ENCODE results near the gene MRAP. TPM values are rescaled to one million over a fixed set of nuclear protein-coding genes. Genes with fewer than 3 reads are reported as not detected.
"Not testable (repeated sequence)": the region's sequence is repeated elsewhere in the genome, so short reads cannot be mapped to it uniquely, and the experiment has no call there.

The MRAP gene
- total RNA-seq, 3 donors from 2014 or later, result not detected

DNA sequence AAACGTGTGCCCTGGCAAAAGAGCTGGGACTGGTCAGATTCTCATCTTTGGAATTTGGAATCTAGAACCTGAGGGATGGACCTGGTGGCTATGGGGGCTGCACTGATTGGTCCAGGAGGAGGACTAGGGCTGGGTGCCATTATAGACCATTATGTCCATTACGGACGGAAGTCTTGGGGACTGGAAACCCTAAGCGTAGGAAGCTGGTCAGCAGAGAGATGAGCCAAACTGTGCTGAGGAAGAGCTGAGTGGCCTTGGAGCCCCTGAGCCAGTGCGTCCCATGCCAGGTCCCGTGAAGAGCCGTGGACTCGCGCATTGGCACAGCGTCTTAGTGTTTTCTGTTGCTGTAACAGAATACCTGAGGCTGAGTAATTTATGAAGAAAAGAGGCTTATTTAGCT is 10.0 kb downstream of the MRAP start:
- Mint-ChIP-seq H3K27me3 (ENCODE audit: low read depth) (no peaks in the 10 kb centered on the region), H3K4me1 (ENCODE audit: low read depth) (peaks cover 4% of the 10 kb centered on the region), H3K4me3 (no peak overlapping the region), H3K9me3 (no peaks in the 10 kb centered on the region), H3K36me3 (ENCODE audit: insufficient read depth) (peaks cover 30% of the 10 kb centered on the region)
- DNase-seq, result no peak
- ATAC-seq, result no peak

DNA sequence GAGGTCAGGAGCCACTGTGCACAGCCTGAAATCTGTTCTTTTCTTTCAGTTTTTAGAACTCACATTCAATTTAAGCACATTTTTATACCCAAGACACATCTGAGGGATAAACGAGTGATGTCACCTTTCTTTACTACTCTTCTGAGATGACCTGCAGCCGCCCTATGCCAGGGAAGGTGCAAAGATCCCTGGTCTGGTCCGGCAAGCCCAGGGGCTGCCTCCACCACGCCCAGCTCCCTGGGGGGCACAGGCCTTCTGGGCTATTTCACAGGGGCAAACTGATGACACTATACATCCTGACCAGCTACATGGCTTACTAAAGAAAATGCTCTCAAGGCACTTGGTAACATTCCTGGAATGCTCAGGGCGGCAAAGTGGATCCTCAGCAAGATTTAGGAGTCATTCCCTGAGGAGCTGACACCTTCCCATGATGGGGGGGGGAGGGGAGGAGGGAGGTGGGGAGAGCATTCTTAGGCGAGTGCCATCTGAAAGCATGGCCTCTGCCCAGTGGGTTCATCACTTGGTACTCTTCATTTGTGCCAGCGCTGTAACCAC is 11.3 kb downstream of the MRAP start:
- Mint-ChIP-seq H3K36me3 (ENCODE audit: insufficient read depth) (peaks cover 30% of the 10 kb centered on the region), H3K9me3 (no peaks in the 10 kb centered on the region), H3K27me3 (ENCODE audit: low read depth) (no peaks in the 10 kb centered on the region), H3K4me3 (no peak overlapping the region), H3K4me1 (ENCODE audit: low read depth) (peaks cover 4% of the 10 kb centered on the region)
- ATAC-seq (no peak), DNase-seq (no peak)

DNA sequence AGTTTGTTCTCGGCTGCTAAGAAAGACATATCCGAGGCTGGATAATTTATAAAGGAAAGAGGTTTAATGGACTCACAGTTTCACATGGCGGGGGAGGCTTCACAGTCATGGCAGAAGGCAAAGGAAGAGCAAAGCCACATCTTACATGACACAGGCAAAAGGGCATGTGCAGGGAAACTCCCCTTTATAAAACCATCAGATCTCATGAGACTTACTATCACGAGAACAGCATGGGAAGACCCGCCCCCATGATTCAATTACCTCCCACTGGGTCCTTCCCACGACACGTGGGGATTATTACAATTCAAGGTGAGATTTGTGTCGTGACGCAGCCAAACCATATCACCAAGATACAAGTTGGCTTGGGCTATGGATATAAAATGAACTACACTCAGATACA is 12.3 kb downstream of the MRAP start:
- peaks cover 35% of the 10 kb centered on the region for H3K36me3 Mint-ChIP-seq (ENCODE audit: insufficient read depth)
- not testable (repeated sequence) for H3K27me3 Mint-ChIP-seq (ENCODE audit: low read depth); H3K4me1 Mint-ChIP-seq (ENCODE audit: low read depth); DNase-seq; H3K9me3 Mint-ChIP-seq; H3K4me3 Mint-ChIP-seq
- peak; percentile 27 to 39 for ATAC-seq

DNA sequence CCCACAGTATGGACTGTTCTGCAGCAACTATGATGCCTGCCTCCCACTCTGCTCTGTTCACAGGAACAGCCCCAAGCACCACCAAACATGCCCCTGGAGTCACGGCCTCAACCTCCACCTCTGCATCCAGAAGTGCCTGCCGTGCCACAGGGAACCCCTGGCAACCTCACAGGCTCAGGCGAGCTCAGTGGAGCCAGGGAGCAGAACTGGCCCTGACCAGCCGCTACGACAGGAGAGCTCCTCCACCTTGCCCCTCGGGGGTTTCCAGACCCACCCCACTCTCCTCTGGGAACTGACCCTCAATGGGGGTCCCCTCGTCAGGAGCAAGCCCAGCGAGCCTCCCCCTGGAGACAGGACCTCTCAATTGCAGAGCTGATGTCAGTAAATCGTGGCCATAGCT is 13.0 kb downstream of the MRAP start:
- H3K36me3 Mint-ChIP-seq (ENCODE audit: insufficient read depth), result peaks cover 32% of the 10 kb centered on the region
- no peaks in the 10 kb centered on the region for H3K27me3 Mint-ChIP-seq (ENCODE audit: low read depth)
- no peaks in the 10 kb centered on the region for H3K9me3 Mint-ChIP-seq
- no peak for ATAC-seq
- no peak for DNase-seq
- H3K4me1 Mint-ChIP-seq (ENCODE audit: low read depth), result peaks cover 4% of the 10 kb centered on the region
- H3K4me3 Mint-ChIP-seq, result no peak overlapping the region

DNA sequence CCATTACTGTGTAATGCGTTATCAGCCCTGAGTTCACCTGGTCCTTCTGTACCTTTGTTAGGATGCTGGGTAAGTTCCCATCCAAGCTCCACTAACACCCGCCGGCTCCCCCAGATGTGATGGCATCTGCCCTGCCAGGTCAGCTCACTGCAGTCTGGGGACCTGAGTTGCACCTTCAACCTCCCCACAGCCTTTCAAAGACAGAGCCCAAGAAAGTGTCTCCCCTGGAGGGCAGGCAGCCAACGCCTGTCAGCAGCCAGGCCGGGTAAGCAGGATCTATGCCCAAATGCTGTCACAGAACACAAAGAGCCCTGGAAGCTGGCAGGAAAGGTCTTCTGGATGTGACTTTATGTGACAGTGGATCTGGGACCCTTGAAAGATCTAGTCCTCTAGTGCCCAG is 13.7 kb downstream of the MRAP start:
- peaks cover 32% of the 10 kb centered on the region for H3K36me3 Mint-ChIP-seq (ENCODE audit: insufficient read depth)
- H3K4me1 Mint-ChIP-seq (ENCODE audit: low read depth), result peaks cover 4% of the 10 kb centered on the region
- ATAC-seq (no peak), DNase-seq (no peak)
- no peaks in the 10 kb centered on the region for H3K9me3 Mint-ChIP-seq
- H3K4me3 Mint-ChIP-seq, result no peak overlapping the region
- no peaks in the 10 kb centered on the region for H3K27me3 Mint-ChIP-seq (ENCODE audit: low read depth)

DNA sequence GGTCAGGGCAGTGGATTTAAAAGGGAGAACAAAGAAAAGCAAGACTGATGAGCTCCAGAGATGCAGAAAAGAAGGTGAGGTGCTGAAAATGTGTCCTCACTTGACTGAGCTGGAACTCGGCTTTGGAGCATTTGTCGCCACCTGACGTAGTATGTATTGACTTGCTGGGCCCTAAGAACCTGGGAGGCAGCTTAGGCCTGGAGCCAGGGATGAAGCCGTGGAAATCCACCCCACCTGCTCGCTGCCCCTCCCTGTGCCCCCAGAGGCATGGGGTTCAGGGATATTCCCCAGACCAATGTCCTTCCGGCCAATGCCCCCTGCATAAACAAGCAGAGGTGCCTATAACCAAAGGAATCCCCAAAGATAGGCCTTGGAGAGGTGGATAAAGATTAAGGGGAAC is 14.3 kb downstream of the MRAP start:
- no peaks in the 10 kb centered on the region for H3K27me3 Mint-ChIP-seq (ENCODE audit: low read depth)
- no peaks in the 10 kb centered on the region for H3K9me3 Mint-ChIP-seq
- no peak overlapping the region for H3K4me3 Mint-ChIP-seq
- ATAC-seq (no peak), DNase-seq (no peak)
- H3K36me3 Mint-ChIP-seq (ENCODE audit: insufficient read depth), result peaks cover 36% of the 10 kb centered on the region
- peaks cover 4% of the 10 kb centered on the region for H3K4me1 Mint-ChIP-seq (ENCODE audit: low read depth)

DNA sequence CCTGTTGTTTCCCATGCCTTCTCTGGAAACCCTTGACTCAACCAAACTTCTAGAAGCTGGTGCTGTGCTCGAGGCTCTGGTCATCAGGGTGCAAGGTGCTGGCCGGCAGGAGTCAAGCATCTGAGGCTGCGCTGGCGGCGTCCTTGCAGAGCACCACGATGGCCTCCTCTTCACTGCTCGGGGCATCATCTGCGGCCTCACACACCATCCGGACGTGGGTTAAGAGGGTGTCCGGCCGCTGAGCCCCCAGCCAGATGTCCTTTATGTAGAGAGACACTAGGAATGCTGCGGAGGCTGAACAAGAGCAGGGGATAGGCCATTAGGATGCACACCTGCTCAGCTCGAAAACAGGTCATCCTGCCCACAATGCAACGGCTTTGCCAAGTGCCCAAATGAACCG is 16.2 kb downstream of the MRAP start:
- Mint-ChIP-seq H3K36me3 (ENCODE audit: insufficient read depth) (peaks cover 49% of the 10 kb centered on the region), H3K4me3 (no peak overlapping the region), H3K9me3 (no peaks in the 10 kb centered on the region), H3K4me1 (ENCODE audit: low read depth) (peaks cover 4% of the 10 kb centered on the region), H3K27me3 (ENCODE audit: low read depth) (no peaks in the 10 kb centered on the region)
- DNase-seq, result no peak
- no peak for ATAC-seq

DNA sequence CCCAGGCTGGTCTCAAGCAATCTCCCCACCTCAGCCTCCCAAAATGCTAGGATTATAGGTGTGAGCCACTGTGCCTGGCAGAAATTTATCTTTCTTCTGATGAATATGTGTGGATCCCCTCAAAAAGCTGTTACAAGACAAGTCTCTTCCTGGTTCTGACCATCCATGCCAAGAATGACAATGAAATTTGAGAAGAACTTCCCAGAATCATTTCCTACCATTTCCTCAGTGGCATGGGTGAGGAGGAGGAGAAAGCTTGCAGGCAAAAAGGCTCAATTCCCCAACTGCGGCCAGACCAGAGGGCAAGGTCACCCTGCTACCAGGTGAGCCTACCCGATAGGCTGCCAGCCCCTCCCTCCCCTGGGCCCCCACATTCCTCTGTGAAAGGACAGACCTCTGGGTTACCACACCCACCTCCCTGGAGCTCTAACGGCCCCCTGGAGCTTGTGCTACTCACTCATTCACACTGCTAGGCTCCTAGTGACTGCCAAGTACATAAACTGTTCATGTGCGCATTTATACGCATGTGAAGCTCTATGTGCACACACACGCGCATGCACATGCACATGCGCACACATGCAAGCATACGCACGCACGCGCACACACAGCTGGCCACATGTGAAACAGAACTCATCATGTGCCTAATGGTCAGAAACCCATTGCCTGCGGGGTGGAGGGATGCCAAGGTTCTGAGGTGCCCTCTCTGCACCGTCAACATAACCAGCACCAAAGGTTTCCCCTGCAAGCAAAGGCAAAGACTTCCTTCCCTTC is 17.0 kb downstream of the MRAP start:
- no peak for DNase-seq
- Mint-ChIP-seq H3K4me3 (no peak overlapping the region), H3K4me1 (ENCODE audit: low read depth) (peaks cover 4% of the 10 kb centered on the region), H3K36me3 (ENCODE audit: insufficient read depth) (peaks cover 55% of the 10 kb centered on the region), H3K9me3 (no peaks in the 10 kb centered on the region), H3K27me3 (ENCODE audit: low read depth) (no peaks in the 10 kb centered on the region)
- no peak for ATAC-seq

DNA sequence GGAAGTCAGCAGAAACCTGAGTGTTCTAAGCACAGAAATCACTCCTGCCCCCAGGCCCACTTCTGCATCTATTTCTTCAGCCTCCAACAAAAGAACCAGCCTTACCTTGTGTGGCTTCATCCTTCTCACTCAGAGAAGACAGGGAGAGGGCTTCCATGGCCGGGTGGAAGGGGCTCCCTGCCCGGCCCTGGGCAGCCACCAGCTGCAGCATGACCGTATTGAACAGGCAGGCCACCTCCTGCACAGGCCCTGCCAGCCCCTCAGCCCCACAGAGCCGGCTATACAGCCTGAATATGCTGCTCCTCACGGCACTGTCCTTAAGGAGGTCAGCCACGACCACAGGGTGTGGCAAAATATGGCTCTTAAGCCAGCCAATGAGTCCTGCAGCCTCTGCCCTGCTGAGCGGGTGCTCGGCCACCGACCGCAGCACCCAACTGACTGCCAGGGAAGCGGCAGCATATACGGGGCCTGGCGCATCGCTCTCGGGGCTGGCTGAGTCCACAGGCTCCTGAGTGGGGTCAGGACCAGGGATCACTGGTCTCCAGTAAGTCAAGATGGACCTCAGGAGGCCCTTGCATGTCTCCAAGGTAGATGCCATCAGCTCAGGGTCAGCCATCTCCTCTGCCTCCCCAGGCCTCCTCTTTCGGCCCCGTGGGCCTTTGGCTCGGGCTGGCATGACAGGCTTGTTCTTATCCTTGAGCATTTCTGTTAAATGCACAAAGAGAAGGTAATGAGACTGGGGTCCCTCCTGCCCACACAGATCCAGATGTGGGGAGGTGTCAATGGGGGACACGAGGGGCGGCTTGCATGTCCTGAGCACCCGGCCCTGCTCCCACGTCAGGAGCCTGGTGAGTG is 17.9 kb downstream of the MRAP start:
- peaks cover 50% of the 10 kb centered on the region for H3K36me3 Mint-ChIP-seq (ENCODE audit: insufficient read depth)
- ATAC-seq (no peak), DNase-seq (no peak)
- no peaks in the 10 kb centered on the region for H3K9me3 Mint-ChIP-seq
- no peaks in the 10 kb centered on the region for H3K27me3 Mint-ChIP-seq (ENCODE audit: low read depth)
- no peak overlapping the region for H3K4me3 Mint-ChIP-seq
- no peaks in the 10 kb centered on the region for H3K4me1 Mint-ChIP-seq (ENCODE audit: low read depth)

DNA sequence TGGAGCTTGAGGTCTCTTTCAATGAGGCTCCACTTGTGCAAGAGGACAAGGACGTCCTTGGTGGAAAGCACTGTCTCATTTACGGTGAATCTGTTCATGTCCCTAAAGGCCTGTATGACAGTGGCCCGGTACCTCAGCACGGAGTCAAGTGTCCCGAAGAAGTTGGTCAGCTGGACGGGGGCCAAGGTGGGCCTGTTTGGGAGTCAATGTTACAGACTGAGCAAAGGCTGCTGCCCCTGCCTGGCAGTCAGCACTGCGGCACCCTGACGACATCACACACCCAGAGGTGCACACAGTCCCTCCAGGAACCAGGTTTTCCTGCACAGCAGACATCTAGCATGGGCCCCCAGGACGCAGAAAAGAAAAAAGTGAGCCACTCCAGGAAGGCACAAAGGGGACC is 19.1 kb downstream of the MRAP start:
- H3K9me3 Mint-ChIP-seq, result no peaks in the 10 kb centered on the region
- ATAC-seq (no peak), DNase-seq (no peak)
- H3K4me3 Mint-ChIP-seq, result no peak overlapping the region
- H3K36me3 Mint-ChIP-seq (ENCODE audit: insufficient read depth), result peaks cover 51% of the 10 kb centered on the region
- H3K4me1 Mint-ChIP-seq (ENCODE audit: low read depth), result no peaks in the 10 kb centered on the region
- H3K27me3 Mint-ChIP-seq (ENCODE audit: low read depth), result no peaks in the 10 kb centered on the region

DNA sequence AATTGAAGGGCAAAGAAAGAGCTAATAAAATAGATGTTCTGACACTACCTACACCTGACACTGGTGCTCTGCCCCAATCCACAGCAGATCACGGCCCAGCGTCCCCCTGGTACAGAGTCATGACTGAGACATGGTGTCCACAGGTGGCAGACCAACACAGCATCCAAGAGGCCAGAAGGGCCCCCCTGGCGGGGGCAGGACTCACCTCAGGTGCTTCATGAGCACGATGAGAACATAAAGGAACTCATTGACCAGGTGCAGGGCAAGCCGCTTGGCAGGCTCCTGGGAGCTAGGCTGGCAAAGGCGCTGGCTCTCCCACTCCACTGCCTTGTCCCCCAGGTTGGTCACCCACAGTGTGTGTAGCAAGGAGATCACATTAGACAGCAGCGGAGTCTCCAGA is 20.4 kb downstream of the MRAP start:
- no peak for ATAC-seq
- H3K27me3 Mint-ChIP-seq (ENCODE audit: low read depth), result no peaks in the 10 kb centered on the region
- H3K4me1 Mint-ChIP-seq (ENCODE audit: low read depth), result no peaks in the 10 kb centered on the region
- no peak for DNase-seq
- H3K36me3 Mint-ChIP-seq (ENCODE audit: insufficient read depth), result peaks cover 54% of the 10 kb centered on the region
- H3K9me3 Mint-ChIP-seq, result no peaks in the 10 kb centered on the region
- no peak overlapping the region for H3K4me3 Mint-ChIP-seq

DNA sequence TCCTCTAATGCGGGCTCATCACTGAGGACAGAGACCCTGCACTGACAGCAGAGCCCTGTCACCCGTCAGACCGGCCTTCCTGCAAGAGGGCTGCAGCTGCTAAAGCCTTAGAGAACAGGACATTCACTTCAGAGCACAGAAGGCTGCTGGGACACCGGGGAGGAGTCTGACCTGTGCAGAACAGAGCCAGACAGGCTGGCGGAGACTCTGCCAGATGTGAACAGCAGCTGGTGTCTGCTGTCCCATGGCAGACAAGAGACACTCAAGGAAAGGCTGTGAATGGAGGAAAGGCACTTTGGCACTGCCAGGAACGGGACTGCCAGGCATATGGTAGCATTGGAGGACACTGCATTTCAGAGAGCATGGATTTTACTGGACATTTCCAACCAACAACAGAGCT is 21.4 kb downstream of the MRAP start:
- Mint-ChIP-seq H3K27me3 (ENCODE audit: low read depth) (no peaks in the 10 kb centered on the region), H3K4me3 (no peak overlapping the region), H3K36me3 (ENCODE audit: insufficient read depth) (peaks cover 62% of the 10 kb centered on the region), H3K9me3 (no peaks in the 10 kb centered on the region), H3K4me1 (ENCODE audit: low read depth) (no peaks in the 10 kb centered on the region)
- DNase-seq (no peak), ATAC-seq (no peak)

DNA sequence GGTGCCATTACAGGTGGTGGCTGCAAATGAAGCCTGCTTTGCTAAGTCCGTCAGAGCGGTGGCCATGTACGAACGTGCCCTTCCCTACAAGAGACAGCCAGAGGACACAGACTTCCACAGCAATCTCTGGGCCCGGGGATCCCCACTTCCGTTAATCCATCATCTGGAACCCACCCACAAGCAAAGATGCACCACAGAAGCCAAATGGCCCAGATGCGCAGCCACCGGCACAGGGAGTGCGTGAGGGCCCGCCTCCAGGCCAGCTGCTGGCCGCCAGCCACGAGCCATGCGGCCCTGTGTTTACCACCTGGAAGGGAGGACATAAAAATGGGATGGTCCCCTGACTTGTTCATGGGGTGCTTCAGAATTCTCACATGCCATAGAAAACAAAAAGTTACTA is 22.1 kb downstream of the MRAP start:
- Mint-ChIP-seq H3K4me1 (ENCODE audit: low read depth) (no peaks in the 10 kb centered on the region), H3K4me3 (no peak overlapping the region), H3K9me3 (no peaks in the 10 kb centered on the region), H3K36me3 (ENCODE audit: insufficient read depth) (peaks cover 65% of the 10 kb centered on the region), H3K27me3 (ENCODE audit: low read depth) (no peaks in the 10 kb centered on the region)
- ATAC-seq (no peak), DNase-seq (no peak)

DNA sequence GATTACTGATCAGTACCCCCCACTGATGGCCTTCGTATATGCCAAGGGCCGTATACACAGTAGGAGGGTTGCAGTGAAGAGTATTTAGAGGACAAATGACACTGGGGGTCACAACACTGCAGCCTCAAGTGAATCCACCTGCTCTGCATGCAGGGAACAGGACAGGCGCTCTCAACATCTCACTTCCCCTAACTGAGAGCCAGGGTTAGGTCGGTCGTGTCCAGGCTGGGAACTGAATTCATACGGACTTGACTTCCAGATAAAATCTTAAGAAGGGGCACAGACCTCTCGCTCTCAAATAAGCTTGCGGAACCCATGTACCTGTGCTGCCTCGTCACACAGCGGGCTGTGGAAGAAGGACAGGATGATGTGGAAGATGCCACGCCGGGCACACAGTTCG is 22.8 kb downstream of the MRAP start:
- Mint-ChIP-seq H3K27me3 (ENCODE audit: low read depth) (no peaks in the 10 kb centered on the region), H3K4me1 (ENCODE audit: low read depth) (no peaks in the 10 kb centered on the region), H3K36me3 (ENCODE audit: insufficient read depth) (peaks cover 65% of the 10 kb centered on the region), H3K9me3 (no peaks in the 10 kb centered on the region), H3K4me3 (no peak overlapping the region)
- ATAC-seq, result no peak
- no peak for DNase-seq

DNA sequence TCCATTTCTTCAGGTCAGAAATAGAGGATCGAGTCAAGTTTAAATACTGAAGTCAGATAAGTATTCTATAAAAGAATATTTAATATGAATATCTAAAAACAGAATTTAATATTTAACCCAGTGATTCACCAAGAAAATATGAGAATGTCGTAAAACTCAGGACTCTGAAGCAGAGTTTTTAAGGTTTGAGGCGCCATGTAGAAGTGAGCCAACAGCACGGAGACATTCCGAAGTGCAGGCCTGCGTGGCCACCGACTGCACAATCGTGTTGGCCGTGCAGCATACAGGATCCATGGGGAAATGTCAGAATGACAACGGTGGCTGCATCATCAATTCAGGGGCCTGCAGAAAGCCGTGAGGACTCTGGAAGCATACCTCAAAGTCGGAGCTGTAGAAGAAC is 23.4 kb downstream of the MRAP start:
- H3K9me3 Mint-ChIP-seq, result no peaks in the 10 kb centered on the region
- no peak for ATAC-seq
- H3K4me1 Mint-ChIP-seq (ENCODE audit: low read depth), result no peaks in the 10 kb centered on the region
- H3K36me3 Mint-ChIP-seq (ENCODE audit: insufficient read depth), result peaks cover 68% of the 10 kb centered on the region
- H3K4me3 Mint-ChIP-seq, result no peak overlapping the region
- no peak for DNase-seq
- no peaks in the 10 kb centered on the region for H3K27me3 Mint-ChIP-seq (ENCODE audit: low read depth)
